RWPE2 (cell line): ENCODE results near the gene TEX54.

ENCODE experiments used
- ATAC-seq: fragments of 200-7000 bp; cut with Tn5 transposase; 3 replicates; pipeline ENCODE4 v1.9.1; 2021; ENCODE audit warnings: low read depth
- DNase-seq: peaks from one replicate; pipeline ENCODE4 v3.0.0-alpha.2; 2020; ENCODE audit warnings: low spot score
- H3K27ac ChIP-seq: fragments of 450-650 bp; 2 replicates; pipeline ENCODE4 v1.5.1; 2017; ENCODE audit warnings: mild to moderate bottlenecking; ENCODE audit not compliant: poor library complexity, severe bottlenecking
- H3K27me3 ChIP-seq: fragments of 250-450 bp; sonication (Bioruptor Pico); 2 replicates; pipeline ENCODE4 v1.5.1; 2021; ENCODE audit warnings: mild to moderate bottlenecking, moderate library complexity; ENCODE audit not compliant: insufficient read depth, poor library complexity, severe bottlenecking
- H3K36me3 ChIP-seq: fragments of 250-450 bp; sonication (Bioruptor Pico); 2 replicates; pipeline ENCODE4 v1.5.1; 2020; ENCODE audit warnings: low read depth, mild to moderate bottlenecking, moderate library complexity
- H3K4me1 ChIP-seq: fragments of 250-450 bp; sonication (Bioruptor Pico); 2 replicates; pipeline ENCODE4 v1.5.1; 2021; ENCODE audit warnings: mild to moderate bottlenecking, moderate library complexity; ENCODE audit not compliant: insufficient read depth, poor library complexity, severe bottlenecking
- H3K4me3 ChIP-seq: fragments of 250-450 bp; sonication (Bioruptor Pico); 2 replicates; pipeline ENCODE4 v1.5.1; 2021; ENCODE audit warnings: mild to moderate bottlenecking, moderate library complexity; ENCODE audit not compliant: severe bottlenecking
- H3K9me3 ChIP-seq: fragments of 250-450 bp; sonication (Bioruptor Pico); 2 replicates; pipeline ENCODE4 v1.5.1; 2021; ENCODE audit warnings: mild to moderate bottlenecking, moderate library complexity; ENCODE audit not compliant: severe bottlenecking
- CTCF ChIP-seq: fragments of 450-650 bp; IDR thresholded peaks from one replicate; pipeline ENCODE4 v1.5.1; 2017; ENCODE audit warnings: mild to moderate bottlenecking, moderate library complexity; ENCODE audit not compliant: poor library complexity, severe bottlenecking

The TEX54 gene

DNA sequence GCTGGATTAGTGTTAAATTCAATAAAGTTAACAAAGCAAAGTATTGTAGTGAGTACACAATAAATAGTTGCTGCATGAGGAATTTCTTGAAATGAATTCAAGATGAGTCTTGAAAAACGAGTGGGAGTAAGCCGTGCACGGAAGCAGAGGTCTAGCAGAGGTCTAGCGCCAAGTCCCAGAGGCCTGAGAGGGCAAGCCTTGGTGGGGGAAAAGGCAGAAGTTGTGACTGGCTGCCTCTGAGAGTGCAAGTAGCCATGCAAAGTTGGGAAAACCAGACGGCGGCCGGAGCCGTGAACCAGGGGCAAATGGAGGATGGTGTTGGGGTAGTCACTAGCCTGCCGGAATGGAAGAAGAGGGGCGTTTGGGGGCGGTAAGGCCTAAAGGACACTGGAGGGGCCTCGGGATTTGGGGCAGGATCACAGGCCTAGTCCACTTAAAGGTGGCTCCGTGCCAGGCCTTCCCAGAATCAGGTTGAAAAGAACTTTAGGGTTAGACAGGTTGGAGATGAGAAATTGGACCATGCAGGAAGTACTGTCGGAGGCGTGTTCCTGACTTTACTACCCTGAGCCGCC is 47.7 kb upstream of the TEX54 start:
- Histone ChIP-seq H3K27me3 (no peaks in the 10 kb centered on the region), H3K36me3 (peaks cover 71% of the 10 kb centered on the region), H3K4me3 (peak overlapping the region; percentile 66), H3K9me3 (no peaks in the 10 kb centered on the region), H3K27ac (peak overlapping the region; percentile 92), H3K4me1 (peaks cover 24% of the 10 kb centered on the region)
- DNase-seq (peak; percentile 72), ATAC-seq (peak; percentile 42)
- no peak for TF ChIP-seq CTCF

GRCh38 chr11:62879235-62879978 is 46.8 kb upstream of the TEX54 start:
- Histone ChIP-seq H3K36me3 (peaks cover 68% of the 10 kb centered on the region), H3K4me3 (peak overlapping the region; percentile 66), H3K27me3 (no peaks in the 10 kb centered on the region), H3K9me3 (no peaks in the 10 kb centered on the region), H3K4me1 (peaks cover 24% of the 10 kb centered on the region), H3K27ac (peak overlapping the region; percentile 92)
- TF ChIP-seq CTCF, result no peak
- no peak; the same call in 2 of the 3 replicates for ATAC-seq
- no peak for DNase-seq

- Histone ChIP-seq H3K36me3 (peaks cover 68% of the 10 kb centered on the region), H3K4me3 (no peak overlapping the region), H3K9me3 (no peaks in the 10 kb centered on the region), H3K4me1 (peaks cover 12% of the 10 kb centered on the region), H3K27ac (no peak overlapping the region), H3K27me3 (no peaks in the 10 kb centered on the region)
- ATAC-seq (no peak), DNase-seq (no peak)
- no peak for TF ChIP-seq CTCF
Observed at GRCh38 chr11:62876712-62877111, 44.1 kb upstream of the TEX54 start.

GRCh38 chr11:62875698-62876478 is 43.2 kb upstream of the TEX54 start:
- H3K4me3 ChIP-seq, result no peak overlapping the region
- no peak overlapping the region for H3K27ac ChIP-seq
- ATAC-seq, result no peak
- H3K9me3 ChIP-seq, result no peaks in the 10 kb centered on the region
- no peak for TF ChIP-seq CTCF
- H3K27me3 ChIP-seq, result no peaks in the 10 kb centered on the region
- H3K36me3 ChIP-seq, result peaks cover 70% of the 10 kb centered on the region
- peaks cover 12% of the 10 kb centered on the region for H3K4me1 ChIP-seq
- no peak for DNase-seq
